WI38 (cell line): ENCODE results near the gene MON2.
"Not testable (repeated sequence)": the region's sequence is repeated elsewhere in the genome, so short reads cannot be mapped to it uniquely, and the experiment has no call there.

Experiments
- H3K4me3 ChIP-seq: 2 replicates; pipeline ENCODE4 v1.5.1; 2011; ENCODE audit warnings: low read depth, mild to moderate bottlenecking, control low read depth, low read length
- CTCF ChIP-seq: IDR thresholded peaks from 2 replicates; pipeline ENCODE4 v1.5.1; 2012; ENCODE audit warnings: low read depth, mild to moderate bottlenecking, control low read depth, low read length

Gene MON2

DNA sequence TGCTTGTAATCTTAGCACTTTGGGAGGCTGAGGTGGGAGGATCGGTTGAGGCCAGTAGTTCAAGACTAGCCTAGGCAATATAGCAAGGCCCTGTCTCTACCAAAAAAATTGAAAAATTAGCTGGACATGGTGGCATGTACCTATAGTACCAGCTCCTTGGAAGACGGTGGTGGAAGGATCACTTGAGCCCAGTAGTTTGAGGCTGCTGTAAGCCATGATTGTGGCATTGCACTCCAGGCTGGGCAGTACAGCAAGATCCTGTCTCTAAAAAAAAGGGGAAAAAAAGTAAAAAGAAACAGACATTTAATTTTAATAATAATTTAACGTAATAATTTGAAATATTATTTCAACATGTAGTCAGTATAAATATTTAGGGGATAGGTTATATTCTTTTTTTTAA, 16.1 kb downstream of the MON2 start:
- no peak for TF ChIP-seq CTCF
- no peak overlapping the region for H3K4me3 ChIP-seq

- no peak overlapping the region for H3K4me3 ChIP-seq
- no peak for TF ChIP-seq CTCF
Measured at GRCh38 chr12:62484233-62484632, 17.6 kb downstream of the MON2 start.

DNA sequence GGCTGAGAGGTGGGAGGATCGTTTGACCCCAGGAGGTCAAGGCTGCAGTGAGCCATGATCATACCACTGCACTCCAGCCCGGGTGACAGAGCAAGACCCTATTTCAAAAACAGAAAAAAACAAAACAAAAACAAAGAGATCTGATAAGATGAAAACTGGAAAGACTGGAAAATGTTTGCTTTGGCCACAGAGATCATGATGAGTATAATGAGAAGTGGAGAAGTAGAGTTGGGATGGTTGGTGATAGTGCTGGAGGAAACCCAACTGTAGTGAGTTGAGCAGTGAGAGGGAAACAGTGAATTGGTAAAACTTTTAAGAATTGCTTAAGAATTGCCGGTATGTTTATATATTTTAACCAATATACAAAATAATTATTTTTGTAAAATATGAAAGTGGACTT, 39.2 kb downstream of the MON2 start:
- no peak for TF ChIP-seq CTCF
- no peak overlapping the region for H3K4me3 ChIP-seq

GRCh38 chr12:62512901-62513300, 46.3 kb downstream of the MON2 start:
- TF ChIP-seq CTCF, result no peak
- H3K4me3 ChIP-seq, result no peak overlapping the region

DNA sequence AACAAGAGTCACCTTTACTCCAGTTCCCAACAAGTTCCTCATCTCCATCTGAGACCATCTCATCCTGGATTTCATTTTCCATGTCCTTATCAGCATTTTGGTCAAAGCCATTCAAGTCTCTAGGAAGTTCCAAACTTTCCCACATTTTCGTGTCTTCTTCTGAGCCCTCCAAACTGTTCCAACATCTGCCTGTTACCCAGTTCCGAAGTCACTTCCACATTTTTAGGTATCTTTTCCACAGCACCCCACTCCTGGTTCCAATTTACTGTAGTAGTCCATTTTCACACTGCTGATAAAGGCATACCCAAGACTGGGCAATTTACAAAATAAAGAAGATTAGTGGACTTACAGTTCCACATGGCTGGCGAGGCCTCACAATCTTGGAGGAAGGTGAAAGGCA, 47.5 kb downstream of the MON2 start:
- H3K4me3 ChIP-seq, result not testable (repeated sequence)

- TF ChIP-seq CTCF, result no peak
- H3K4me3 ChIP-seq, result no peak overlapping the region
Measured at GRCh38 chr12:62516927-62517326, 50.3 kb downstream of the MON2 start.

DNA sequence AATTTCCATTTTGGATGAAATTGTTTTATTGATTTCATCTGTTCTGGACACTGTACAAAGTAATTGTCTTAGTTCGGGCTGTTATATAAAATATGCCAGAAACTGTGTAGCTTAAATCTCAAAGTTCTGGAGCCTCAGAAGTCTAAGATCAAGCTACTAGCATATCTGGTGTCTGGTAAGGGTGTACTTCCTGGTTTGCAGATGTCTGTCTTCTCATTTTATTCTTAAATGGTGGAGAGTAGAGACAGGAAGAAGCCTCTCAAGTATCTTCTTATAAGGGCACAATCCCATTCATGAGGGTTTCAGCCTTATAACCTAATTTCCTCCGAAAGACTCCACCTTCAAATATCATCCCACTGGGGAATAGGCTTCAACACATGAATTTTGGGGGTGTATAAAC, 51.3 kb downstream of the MON2 start:
- no peak for TF ChIP-seq CTCF
- H3K4me3 ChIP-seq, result no peak overlapping the region

DNA sequence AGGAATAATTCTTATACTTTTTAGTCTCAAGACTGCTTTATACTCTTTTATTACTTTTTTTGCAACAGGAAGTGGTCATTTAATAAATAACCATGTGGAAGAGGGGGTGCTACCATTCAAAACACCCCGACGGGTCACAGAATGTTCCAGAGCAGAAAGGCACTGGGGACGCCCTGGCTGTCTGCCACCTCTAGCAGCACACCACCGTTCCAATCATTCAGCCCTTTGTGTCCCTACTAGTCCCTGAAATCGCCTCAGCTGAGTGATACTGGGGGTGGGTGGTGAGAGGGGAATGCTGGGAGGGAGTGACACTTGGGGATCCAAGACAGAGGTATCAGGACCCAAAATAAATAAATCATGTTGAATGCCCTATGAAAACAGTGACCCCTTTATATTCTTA, 52.4 kb downstream of the MON2 start:
- TF ChIP-seq CTCF, result no peak
- H3K4me3 ChIP-seq, result no peak overlapping the region
